NCI-H82 treated with DMSO at 0.1 percent for 48 hours (cell line): ENCODE measurements around the gene C1QTNF9B.
A peak's percentile ranks its signal among the peaks of the same experiment; 100 is the strongest.

Source experiments
- DNase-seq: peaks from one replicate; lab custom pipeline; 2025; ENCODE audit not compliant: unreplicated experiment; lab: John Stamatoyannopoulos, UW

Gene C1QTNF9B

GRCh38 chr13:23859904-23860303 lies 37.4 kb downstream of the C1QTNF9B start:
- no peak for DNase-seq

DNA sequence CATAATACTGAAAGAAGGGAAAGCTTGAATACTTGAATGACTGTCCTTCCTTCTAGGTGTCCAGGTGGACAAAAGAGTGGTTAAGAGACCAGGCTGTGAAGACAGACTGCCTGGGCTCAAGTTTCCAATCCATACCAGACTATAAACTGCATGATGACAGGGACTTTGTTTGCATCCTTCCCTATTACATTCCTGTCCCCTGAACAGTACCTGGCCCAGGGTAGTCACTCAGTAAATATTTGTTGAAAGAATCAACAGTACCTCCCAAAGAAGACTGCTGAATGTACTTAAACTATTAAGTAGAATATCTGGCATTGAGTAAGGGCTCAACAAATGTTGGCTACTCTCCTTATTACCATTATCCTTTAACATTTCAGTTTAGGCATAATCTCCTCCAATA lies 37.8 kb downstream of the C1QTNF9B start:
- DNase-seq = no peak

DNA sequence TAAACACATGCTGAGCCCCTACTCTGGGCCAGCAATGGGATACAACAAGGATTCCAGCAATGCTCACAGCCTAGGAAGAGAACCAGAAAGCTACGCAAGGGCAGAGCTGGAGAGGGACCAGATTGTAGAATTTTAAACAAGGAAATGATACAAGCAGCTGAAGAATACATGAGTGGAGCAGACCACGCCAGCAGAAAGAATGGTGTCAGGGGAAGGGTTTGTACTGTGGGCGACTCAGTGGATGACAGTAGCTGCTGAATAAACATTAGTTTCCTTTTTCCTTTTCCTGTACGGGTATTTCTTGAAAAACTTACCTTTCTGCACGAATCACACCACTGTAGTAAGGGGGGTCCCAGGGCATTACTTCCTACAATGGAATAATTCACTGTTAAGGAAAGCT lies 38.8 kb downstream of the C1QTNF9B start:
- no peak for DNase-seq

DNA sequence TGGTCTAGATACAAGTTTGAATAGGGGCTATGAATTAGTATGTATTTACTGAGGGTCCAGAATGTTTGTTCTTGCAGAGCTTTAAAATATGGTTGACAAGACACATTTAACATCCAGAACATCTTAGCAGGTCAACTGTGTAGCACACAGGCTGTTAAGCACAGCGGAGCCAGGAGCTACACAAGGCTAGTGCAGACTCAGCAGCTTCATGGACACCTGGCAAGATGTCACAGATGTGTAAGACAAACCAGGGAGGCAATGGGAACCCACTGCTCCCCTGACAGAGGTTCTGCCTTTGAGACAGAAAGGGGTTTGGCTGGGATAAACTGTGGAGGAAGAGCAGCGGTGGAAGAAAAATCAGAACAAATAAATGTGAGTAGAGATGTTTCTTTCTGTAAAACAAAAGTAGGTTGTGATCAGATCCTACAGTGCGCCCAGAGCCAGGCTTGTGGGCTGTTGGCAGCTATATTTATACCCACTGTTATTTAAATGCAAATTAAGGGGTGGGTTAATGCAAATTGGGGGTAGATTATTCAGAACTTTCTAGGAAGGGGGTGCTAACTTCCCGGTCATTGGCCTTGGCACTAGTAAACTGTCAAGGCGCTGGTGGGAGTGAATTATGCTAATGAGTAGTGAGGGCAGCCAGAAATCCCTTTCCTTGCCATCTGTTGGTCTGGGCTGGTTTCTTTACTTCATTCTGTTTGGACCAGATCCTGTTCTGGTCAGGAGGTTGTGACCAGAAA lies 41.1 kb downstream of the C1QTNF9B start:
- peak; percentile 90 for DNase-seq

GRCh38 chr13:23855360-23855759 lies 41.9 kb downstream of the C1QTNF9B start:
- peak; percentile 45 for DNase-seq

GRCh38 chr13:23852351-23852750 lies 45.0 kb downstream of the C1QTNF9B start:
- no peak for DNase-seq

DNA sequence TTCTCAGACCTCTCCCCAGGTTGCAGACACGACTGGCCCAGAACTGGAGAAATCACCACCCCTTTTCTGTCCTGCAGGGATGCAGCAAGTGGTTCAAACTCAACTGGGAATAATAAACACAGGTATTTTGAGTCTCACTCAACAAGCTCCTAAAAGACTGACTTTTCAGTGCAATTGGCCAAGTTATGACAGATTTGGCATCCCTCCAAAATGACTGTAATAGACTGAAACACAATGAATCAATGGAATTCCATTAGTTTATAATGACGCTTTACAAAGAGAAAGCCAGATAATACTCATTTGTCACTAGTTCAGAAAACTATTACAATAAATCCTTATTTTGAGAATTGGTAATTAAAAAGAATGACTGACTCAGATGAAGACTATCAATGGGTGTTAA lies 46.2 kb downstream of the C1QTNF9B start:
- DNase-seq = no peak

GRCh38 chr13:23850134-23850533 lies 47.2 kb downstream of the C1QTNF9B start:
- no peak for DNase-seq

DNA sequence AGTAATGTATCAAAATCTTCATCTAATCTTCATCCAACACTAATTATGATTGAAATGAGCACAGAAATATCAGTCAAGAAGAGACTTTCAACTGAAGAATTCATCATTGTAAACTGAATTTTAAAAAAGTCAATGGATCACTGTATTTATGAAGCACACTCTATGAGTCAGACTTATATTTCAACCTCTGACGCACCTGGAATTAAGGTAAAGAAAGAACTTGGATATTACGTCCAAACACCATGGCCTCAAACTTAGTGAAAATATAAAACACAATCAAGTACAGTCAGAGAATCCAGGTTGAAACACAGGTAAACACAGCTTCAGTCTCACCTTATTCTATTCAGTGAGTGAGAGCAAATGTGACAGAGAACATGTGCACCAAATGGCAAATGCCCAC lies 47.6 kb downstream of the C1QTNF9B start:
- no peak for DNase-seq

GRCh38 chr13:23848646-23849141 lies 48.6 kb downstream of the C1QTNF9B start:
- DNase-seq = no peak

DNA sequence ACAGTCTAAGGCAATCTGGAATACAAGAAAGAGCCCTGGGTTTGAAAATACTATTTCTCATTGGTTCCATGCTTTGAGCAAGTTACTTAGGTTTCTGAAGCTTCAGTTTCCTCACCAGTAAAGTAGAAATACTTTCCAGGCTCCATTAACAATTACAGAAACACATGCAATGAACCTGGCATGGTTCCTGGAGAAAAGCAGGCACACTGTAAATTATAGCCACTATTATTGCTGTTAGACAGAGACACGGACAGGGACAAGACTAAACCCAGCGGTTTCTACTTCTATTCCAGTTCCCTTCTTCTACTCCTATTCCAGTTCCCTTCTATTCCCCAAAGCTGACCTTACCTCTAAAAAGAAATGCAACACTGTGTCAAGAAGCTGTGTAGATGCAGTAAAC lies 49.3 kb downstream of the C1QTNF9B start:
- no peak for DNase-seq

DNA sequence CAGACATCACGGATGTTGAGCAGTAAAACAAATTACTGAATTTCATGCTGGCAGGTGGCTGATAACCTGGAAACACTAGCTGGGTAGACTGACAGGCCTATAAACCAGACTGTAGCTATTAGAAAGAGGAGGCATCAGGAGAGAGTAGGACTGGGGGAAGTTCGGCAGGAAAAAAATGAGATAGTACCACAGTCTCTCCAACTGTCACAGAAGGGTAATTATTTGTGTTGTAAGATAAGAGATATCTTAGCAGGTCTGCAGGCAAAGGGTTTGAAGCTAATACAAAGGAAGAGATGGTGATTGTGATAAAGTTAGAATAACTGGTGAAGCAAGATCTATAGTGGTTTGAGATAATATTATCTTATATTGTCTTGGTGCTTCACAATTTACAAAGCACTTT lies 49.8 kb downstream of the C1QTNF9B start:
- no peak for DNase-seq

- no peak for DNase-seq
Measured at GRCh38 chr13:23845105-23845725, 52.1 kb downstream of the C1QTNF9B start.

DNA sequence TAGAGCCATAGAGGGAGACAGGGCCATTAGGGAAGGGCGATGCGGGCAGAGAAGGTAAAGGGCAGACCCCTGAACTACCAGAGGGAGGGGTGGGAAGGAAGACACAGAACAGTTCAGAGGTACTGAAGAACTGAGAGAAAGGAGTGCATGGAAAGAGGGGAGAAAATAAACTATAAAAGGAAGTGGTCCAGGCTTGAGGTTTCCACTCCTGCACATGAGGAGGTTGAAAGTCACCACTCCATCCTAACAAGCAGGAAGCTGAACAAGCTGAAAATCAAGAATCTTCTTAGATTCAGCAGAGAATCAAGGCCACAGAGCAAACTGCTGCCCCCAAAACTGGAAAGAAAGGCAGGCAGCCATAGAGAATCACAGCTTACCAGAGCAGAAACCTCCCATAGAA lies 53.2 kb downstream of the C1QTNF9B start:
- no peak for DNase-seq

DNA sequence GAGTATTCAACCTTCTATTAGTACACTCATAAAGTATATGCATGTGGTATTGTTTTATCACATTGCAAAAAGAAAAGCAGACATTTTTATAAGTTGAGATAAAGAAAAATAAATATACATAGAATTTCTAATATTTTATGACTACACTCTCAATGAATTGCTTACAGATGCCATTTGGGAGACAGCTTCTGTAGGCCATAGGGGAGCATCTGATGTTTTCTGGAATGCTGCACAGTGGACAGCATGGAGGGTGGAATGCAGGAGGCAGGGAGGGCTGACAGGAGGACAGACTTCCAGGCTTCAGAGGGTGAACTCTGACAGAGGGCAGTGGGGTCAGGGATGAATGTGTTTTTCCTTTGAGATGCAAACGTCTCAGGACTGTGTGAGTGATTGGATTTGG lies 53.9 kb downstream of the C1QTNF9B start:
- no peak for DNase-seq

- no peak for DNase-seq
Measured at GRCh38 chr13:23842406-23842805, 54.9 kb downstream of the C1QTNF9B start.
